Measurements from ENCODE around the gene FABP1.

The FABP1 gene

GRCh38 chr2:88148929-88149438 is 21.1 kb upstream of the FABP1 start:
- no peak for TF ChIP-seq CTCF (conservative IDR thresholded peaks at IDR 0.05; ENCODE audit: low read length)
- no peak for DNase-seq (ENCODE audit: low read depth)
- H3K4me3 ChIP-seq (ENCODE audit: low read length): no peak overlapping the region

- no peak for DNase-seq (ENCODE audit: low read depth)
- no peak for TF ChIP-seq CTCF (conservative IDR thresholded peaks at IDR 0.05; ENCODE audit: low read length)
- H3K4me3 ChIP-seq (ENCODE audit: low read length): no peak overlapping the region
Measured at GRCh38 chr2:88147145-88147544, 19.3 kb upstream of the FABP1 start.

GRCh38 chr2:88146590-88146989 is 18.7 kb upstream of the FABP1 start:
- H3K4me3 ChIP-seq (ENCODE audit: low read length): no peak overlapping the region
- DNase-seq (ENCODE audit: low read depth): no peak
- TF ChIP-seq CTCF (conservative IDR thresholded peaks at IDR 0.05; ENCODE audit: low read length): no peak

GRCh38 chr2:88144914-88145497 is 17.1 kb upstream of the FABP1 start:
- no peak for TF ChIP-seq CTCF (conservative IDR thresholded peaks at IDR 0.05; ENCODE audit: low read length)
- H3K4me3 ChIP-seq (ENCODE audit: low read length): no peak overlapping the region
- DNase-seq (ENCODE audit: low read depth): no peak

- no peak for TF ChIP-seq CTCF (conservative IDR thresholded peaks at IDR 0.05; ENCODE audit: low read length)
- DNase-seq (ENCODE audit: low read depth): no peak
- H3K4me3 ChIP-seq (ENCODE audit: low read length): no peak overlapping the region
Measured at GRCh38 chr2:88144271-88144670, 16.4 kb upstream of the FABP1 start.

GRCh38 chr2:88141952-88142351 is 14.1 kb upstream of the FABP1 start:
- no peak overlapping the region for H3K4me3 ChIP-seq (ENCODE audit: low read length)
- no peak for DNase-seq (ENCODE audit: low read depth)
- TF ChIP-seq CTCF (conservative IDR thresholded peaks at IDR 0.05; ENCODE audit: low read length): no peak

GRCh38 chr2:88139804-88140203 is 11.9 kb upstream of the FABP1 start:
- H3K4me3 ChIP-seq (ENCODE audit: low read length): no peak overlapping the region
- TF ChIP-seq CTCF (conservative IDR thresholded peaks at IDR 0.05; ENCODE audit: low read length): no peak
- DNase-seq (ENCODE audit: low read depth): no peak
